Spleen (tissue), 7 donors: ENCODE measurements around the gene NTSR1.

Experiments used
- POLR2AphosphoS5 ChIP-seq, 3 donors: sonication (generic); formaldehyde crosslinking; IDR thresholded peaks; one replicate each; pipeline ENCODE4 v1.5.1; 2017; ENCODE audit warnings: antibody characterized with exemption in 3 of 3
- TF ChIP-seq, protein P1 (sequence below), 11 experiments: fragments of 200-600 bp in 7 of 11; fragments of 450-650 bp in 4 of 11; sonication (generic) in 4 of 11; IDR thresholded peaks in 8 of 11; conservative IDR thresholded peaks in 3 of 11; 1 replicate in 7 of 11; 2 replicates in 4 of 11; pipeline versions ENCODE4 v1.4.0 to v1.8.0; 2016 to 2021; ENCODE audit warnings: antibody characterized with exemption in 11 of 11, inconsistent platforms in 4 of 11, mild to moderate bottlenecking in 1 of 11
- donor health status: DM: no; HTN: no; CAD: no; lungs with moderate emphysema.
- donor health status: DM: no; HTN: no; CAD: no.
- donor health status: DM: no; HTN: no; CAD: no.

DNA sequence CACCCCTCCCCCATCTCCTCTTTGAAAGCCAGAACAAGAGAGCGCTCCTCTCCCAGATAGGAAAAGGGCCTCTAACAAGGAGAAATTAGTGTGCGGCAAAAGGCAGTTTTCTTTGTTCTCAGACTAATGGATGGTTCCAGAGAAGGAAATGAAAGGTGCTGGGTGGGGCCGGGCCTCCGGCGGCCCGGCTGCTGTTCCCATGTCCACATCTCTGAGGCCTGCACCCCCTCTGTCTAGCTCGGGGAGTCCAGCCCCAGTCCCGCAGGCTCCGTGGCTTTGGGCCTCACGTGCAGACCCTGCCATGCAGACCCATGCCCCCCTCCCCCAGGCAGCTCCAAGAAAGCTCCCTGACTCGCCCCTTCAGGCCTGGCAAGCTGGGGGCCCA is 51.8 kb downstream of the NTSR1 start:
- TF ChIP-seq, protein P1, sequence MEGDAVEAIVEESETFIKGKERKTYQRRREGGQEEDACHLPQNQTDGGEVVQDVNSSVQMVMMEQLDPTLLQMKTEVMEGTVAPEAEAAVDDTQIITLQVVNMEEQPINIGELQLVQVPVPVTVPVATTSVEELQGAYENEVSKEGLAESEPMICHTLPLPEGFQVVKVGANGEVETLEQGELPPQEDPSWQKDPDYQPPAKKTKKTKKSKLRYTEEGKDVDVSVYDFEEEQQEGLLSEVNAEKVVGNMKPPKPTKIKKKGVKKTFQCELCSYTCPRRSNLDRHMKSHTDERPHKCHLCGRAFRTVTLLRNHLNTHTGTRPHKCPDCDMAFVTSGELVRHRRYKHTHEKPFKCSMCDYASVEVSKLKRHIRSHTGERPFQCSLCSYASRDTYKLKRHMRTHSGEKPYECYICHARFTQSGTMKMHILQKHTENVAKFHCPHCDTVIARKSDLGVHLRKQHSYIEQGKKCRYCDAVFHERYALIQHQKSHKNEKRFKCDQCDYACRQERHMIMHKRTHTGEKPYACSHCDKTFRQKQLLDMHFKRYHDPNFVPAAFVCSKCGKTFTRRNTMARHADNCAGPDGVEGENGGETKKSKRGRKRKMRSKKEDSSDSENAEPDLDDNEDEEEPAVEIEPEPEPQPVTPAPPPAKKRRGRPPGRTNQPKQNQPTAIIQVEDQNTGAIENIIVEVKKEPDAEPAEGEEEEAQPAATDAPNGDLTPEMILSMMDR (IDR thresholded peaks at IDR 0.05 in 8 of 11, conservative IDR thresholded peaks at IDR 0.05 in 3 of 11) = no peak
- TF ChIP-seq POLR2AphosphoS5 (IDR thresholded peaks at IDR 0.05) = no peak
